ENCODE data around the gene LBR. TPM values are rescaled to one million over a fixed set of nuclear protein-coding genes. Genes with fewer than 3 reads are reported as not detected.

LBR gene
- total RNA-seq, 1 donor from 2014 or later: 93.9 TPM

- Mint-ChIP-seq H3K9me3 (ENCODE audit: unreplicated experiment) (peaks cover 7% of the 10 kb centered on the region), H3K4me1 (ENCODE audit: low read depth, unreplicated experiment) (peaks cover 9% of the 10 kb centered on the region), H3K27me3 (ENCODE audit: unreplicated experiment) (no peaks in the 10 kb centered on the region), H3K27ac (ENCODE audit: unreplicated experiment) (no peak overlapping the region), H3K4me3 (ENCODE audit: unreplicated experiment) (no peak overlapping the region), H3K36me3 (ENCODE audit: unreplicated experiment) (no peaks in the 10 kb centered on the region)
- TF ChIP-seq, protein P1, sequence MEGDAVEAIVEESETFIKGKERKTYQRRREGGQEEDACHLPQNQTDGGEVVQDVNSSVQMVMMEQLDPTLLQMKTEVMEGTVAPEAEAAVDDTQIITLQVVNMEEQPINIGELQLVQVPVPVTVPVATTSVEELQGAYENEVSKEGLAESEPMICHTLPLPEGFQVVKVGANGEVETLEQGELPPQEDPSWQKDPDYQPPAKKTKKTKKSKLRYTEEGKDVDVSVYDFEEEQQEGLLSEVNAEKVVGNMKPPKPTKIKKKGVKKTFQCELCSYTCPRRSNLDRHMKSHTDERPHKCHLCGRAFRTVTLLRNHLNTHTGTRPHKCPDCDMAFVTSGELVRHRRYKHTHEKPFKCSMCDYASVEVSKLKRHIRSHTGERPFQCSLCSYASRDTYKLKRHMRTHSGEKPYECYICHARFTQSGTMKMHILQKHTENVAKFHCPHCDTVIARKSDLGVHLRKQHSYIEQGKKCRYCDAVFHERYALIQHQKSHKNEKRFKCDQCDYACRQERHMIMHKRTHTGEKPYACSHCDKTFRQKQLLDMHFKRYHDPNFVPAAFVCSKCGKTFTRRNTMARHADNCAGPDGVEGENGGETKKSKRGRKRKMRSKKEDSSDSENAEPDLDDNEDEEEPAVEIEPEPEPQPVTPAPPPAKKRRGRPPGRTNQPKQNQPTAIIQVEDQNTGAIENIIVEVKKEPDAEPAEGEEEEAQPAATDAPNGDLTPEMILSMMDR (IDR thresholded peaks at IDR 0.05; ENCODE audit: partially characterized antibody, unreplicated experiment): no peak
- DNase-seq: no peak
Measured at GRCh38 chr1:225410036-225410435, 17.8 kb downstream of the LBR start.

DNA sequence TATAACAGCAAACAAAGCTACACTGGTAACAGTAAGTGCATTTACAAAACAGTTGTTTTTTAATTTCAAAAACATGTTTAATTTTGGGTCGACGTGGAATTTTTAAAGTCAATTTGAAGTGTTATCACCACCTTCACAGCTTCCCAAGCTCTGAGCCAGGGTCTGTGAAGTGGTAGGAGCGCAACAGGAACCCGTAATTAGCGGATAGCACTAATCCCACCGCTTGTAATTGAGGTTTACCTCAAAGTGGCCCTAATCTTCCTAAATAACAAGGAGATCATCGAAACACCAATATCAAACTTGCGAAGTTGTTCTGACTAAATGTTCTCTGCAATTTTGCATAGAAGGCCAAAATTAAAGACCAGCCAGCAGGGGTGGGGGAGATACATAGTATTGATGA lies 18.8 kb downstream of the LBR start:
- TF ChIP-seq, protein P1 (IDR thresholded peaks at IDR 0.05; ENCODE audit: partially characterized antibody, unreplicated experiment): no peak
- Mint-ChIP-seq H3K4me3 (ENCODE audit: unreplicated experiment) (no peak overlapping the region), H3K27me3 (ENCODE audit: unreplicated experiment) (no peaks in the 10 kb centered on the region), H3K9me3 (ENCODE audit: unreplicated experiment) (peaks cover 7% of the 10 kb centered on the region), H3K27ac (ENCODE audit: unreplicated experiment) (no peak overlapping the region), H3K36me3 (ENCODE audit: unreplicated experiment) (no peaks in the 10 kb centered on the region), H3K4me1 (ENCODE audit: low read depth, unreplicated experiment) (peaks cover 8% of the 10 kb centered on the region)
- no peak for DNase-seq

DNA sequence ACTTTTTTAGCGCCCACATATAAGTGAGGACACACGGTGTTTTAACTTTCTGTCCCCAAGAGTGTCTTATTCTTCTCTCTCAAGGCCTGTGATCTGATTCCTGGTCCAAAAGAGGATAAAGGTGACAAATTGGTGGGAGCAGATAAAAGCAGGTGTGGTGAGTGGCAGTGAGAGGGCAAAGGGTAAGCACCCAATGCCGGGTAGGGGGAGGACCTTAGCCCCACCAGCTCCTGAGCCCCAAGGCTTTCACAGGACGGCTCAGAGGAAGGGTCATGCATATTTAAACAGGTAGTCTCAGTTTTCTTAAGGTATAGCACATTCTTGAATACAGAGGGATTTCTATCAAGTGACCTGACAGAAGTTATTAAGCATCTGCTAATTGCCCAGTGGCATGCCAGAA lies 19.6 kb downstream of the LBR start:
- TF ChIP-seq, protein P1 (IDR thresholded peaks at IDR 0.05; ENCODE audit: partially characterized antibody, unreplicated experiment): no peak
- no peak overlapping the region for H3K27ac Mint-ChIP-seq (ENCODE audit: unreplicated experiment)
- no peaks in the 10 kb centered on the region for H3K36me3 Mint-ChIP-seq (ENCODE audit: unreplicated experiment)
- DNase-seq: no peak
- no peak overlapping the region for H3K4me3 Mint-ChIP-seq (ENCODE audit: unreplicated experiment)
- peaks cover 8% of the 10 kb centered on the region for H3K4me1 Mint-ChIP-seq (ENCODE audit: low read depth, unreplicated experiment)
- H3K27me3 Mint-ChIP-seq (ENCODE audit: unreplicated experiment): no peaks in the 10 kb centered on the region
- H3K9me3 Mint-ChIP-seq (ENCODE audit: unreplicated experiment): peaks cover 7% of the 10 kb centered on the region

GRCh38 chr1:225407755-225408154 lies 20.1 kb downstream of the LBR start:
- DNase-seq: no peak
- Mint-ChIP-seq H3K4me3 (ENCODE audit: unreplicated experiment) (no peak overlapping the region), H3K4me1 (ENCODE audit: low read depth, unreplicated experiment) (peaks cover 8% of the 10 kb centered on the region), H3K27me3 (ENCODE audit: unreplicated experiment) (no peaks in the 10 kb centered on the region), H3K27ac (ENCODE audit: unreplicated experiment) (no peak overlapping the region), H3K9me3 (ENCODE audit: unreplicated experiment) (peaks cover 7% of the 10 kb centered on the region), H3K36me3 (ENCODE audit: unreplicated experiment) (no peaks in the 10 kb centered on the region)
- TF ChIP-seq, protein P1 (IDR thresholded peaks at IDR 0.05; ENCODE audit: partially characterized antibody, unreplicated experiment): no peak

DNA sequence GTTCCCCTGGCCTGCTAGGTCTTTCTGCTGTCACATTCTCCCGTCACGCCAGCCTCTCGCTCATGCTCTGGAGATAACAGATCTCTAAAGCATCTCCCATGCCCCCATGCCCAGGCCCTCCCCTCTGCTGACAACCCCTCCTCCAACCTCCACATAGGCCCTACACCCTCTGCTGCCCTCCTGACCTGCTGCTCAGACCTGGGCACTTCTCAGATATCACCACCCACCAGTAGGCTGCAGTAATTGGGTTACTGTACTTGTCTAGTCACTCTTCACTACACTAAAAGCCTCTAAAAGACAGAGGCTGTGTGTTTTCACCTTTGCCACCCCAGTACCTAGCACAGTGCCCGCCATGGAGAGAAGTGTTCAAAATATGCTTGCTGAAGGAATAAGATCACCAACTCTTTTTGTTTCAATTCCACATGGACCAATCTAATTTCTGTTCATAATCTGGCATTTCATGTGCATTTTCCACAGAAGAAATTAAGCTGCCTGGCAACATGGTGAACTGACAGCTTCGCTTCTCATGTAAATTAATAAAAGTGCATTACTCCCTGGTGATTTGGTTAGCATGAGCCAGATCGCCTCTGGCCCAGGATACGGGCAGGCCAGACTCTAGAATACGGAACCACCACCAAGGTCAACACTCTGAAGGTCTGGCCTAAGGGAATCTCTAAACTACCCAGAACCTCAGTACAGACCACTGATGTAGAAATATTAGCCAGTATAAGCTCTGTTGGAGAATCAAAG lies 20.7 kb downstream of the LBR start:
- Mint-ChIP-seq H3K27me3 (ENCODE audit: unreplicated experiment) (no peaks in the 10 kb centered on the region), H3K4me3 (ENCODE audit: unreplicated experiment) (no peak overlapping the region), H3K9me3 (ENCODE audit: unreplicated experiment) (peaks cover 7% of the 10 kb centered on the region), H3K27ac (ENCODE audit: unreplicated experiment) (peak overlapping the region; percentile 4), H3K36me3 (ENCODE audit: unreplicated experiment) (no peaks in the 10 kb centered on the region), H3K4me1 (ENCODE audit: low read depth, unreplicated experiment) (peaks cover 8% of the 10 kb centered on the region)
- no peak for DNase-seq
- TF ChIP-seq, protein P1 (IDR thresholded peaks at IDR 0.05; ENCODE audit: partially characterized antibody, unreplicated experiment): no peak
